RWPE1 (cell line): ENCODE data around the gene RFX8.

Experiments used
- CTCF ChIA-PET: fragments of 350-600 bp; sonication (Branson Sonifier 250); formaldehyde crosslinking; extraction: SDS; loops from one replicate; lab custom pipeline; 2021; lab: Yijun Ruan, JAX
- POLR2A ChIA-PET: fragments of 400-600 bp; formaldehyde crosslinking; extraction: SDS; loops from one replicate; lab custom pipeline; 2020; ENCODE audit warnings: antibody characterized with exemption; ENCODE audit not compliant: low non-redundant PET; lab: Yijun Ruan, JAX
- DNase-seq: peaks from one replicate; pipeline ENCODE4 v3.0.0; 2012; ENCODE audit warnings: low spot score
- H3K27ac ChIP-seq: fragments of 450-650 bp; 2 replicates; pipeline ENCODE4 v1.5.1; 2017
- CTCF ChIP-seq: fragments of 450-650 bp; conservative IDR thresholded peaks from 2 replicates; pipeline ENCODE4 v1.5.1; 2017; ENCODE audit warnings: low read depth, mild to moderate bottlenecking

RFX8 gene

GRCh38 chr2:101474731-101475384 is at the start of gene RFX8:
RFX8 (minus strand) TSS chr2:101475112; CDS start chr2:101466848, 8,264 bp downstream.
- TF ChIP-seq CTCF: no peak
- ChIA-PET CTCF (interaction anchor here (0.7 kb wide), 1 partner anchor 45 kb away, joined by 4 read pairs; no protein-coding TSS in a partner anchor), POLR2A (no interaction called here)
- DNase-seq: no peak
- H3K27ac ChIP-seq: peak within 1 kb of the TSS; percentile 30; the same call in 1 of the 2 replicates

DNA sequence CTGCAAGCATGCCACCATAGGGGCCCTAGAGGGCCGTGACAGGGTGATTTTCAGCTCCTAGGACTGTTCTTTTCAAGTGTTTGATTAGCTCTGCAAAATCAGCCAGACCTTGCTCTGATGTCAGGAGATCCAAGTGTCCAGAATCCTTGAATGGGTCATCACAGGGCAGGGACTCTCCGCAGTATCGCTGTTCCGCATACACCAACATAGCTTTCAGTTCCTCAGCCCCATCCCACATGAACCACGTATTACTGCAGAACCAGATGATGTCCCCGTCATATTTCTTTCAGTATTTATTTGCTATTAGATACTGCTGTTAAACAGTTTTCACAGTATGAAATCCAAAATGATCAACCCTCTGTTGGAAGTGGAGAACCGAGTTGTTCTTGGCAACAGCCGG is 46.6 kb upstream of the RFX8 start:
- no peak for TF ChIP-seq CTCF
- no peak for DNase-seq
- no peak overlapping the region for H3K27ac ChIP-seq
- POLR2A ChIA-PET: no interaction called here
- CTCF ChIA-PET: interaction anchor here (0.5 kb wide), 1 partner anchor 12 kb away, joined by 4 read pairs; no protein-coding TSS in a partner anchor

- ChIA-PET CTCF (interaction anchor here (1.0 kb wide), 1 partner anchor 303 kb away, joined by 3 read pairs; no protein-coding TSS in a partner anchor), POLR2A (no interaction called here)
- peak overlapping the region; percentile 29; the same call in 1 of the 2 replicates for H3K27ac ChIP-seq
- no peak for TF ChIP-seq CTCF
- peak; percentile 36 for DNase-seq
Measured at GRCh38 chr2:101520246-101520645, 45.3 kb upstream of the RFX8 start.

GRCh38 chr2:101518578-101519492 is 43.9 kb upstream of the RFX8 start:
- ChIA-PET CTCF (interaction anchor here (0.6 kb wide), 1 partner anchor 117 kb away, joined by 3 read pairs; no protein-coding TSS in a partner anchor), POLR2A (no interaction called here)
- no peak overlapping the region for H3K27ac ChIP-seq
- peak; percentile 70 for TF ChIP-seq CTCF
- peak; percentile 62 for DNase-seq

GRCh38 chr2:101517758-101518271 is 42.9 kb upstream of the RFX8 start:
- no peak overlapping the region for H3K27ac ChIP-seq

More at GRCh38 chr2:101517758-101518271, 42.9 kb upstream of the RFX8 start:
- CTCF ChIA-PET: no interaction called here
- TF ChIP-seq CTCF: no peak
- POLR2A ChIA-PET: no interaction called here
- DNase-seq: peak; percentile 64
